ENCODE measurements around the gene VTA1.

- no peak for TF ChIP-seq SP1 (IDR thresholded peaks at IDR 0.05)
- no peak for TF ChIP-seq BHLHE40 (IDR thresholded peaks at IDR 0.05; ENCODE audit: borderline replicate concordance)
- TF ChIP-seq ARNT (IDR thresholded peaks at IDR 0.05) = no peak
- no peak for TF ChIP-seq PKNOX1 (IDR thresholded peaks at IDR 0.05)
- no peak for TF ChIP-seq SUZ12 (IDR thresholded peaks at IDR 0.05)
- no peak for TF ChIP-seq FOXA1 (IDR thresholded peaks at IDR 0.05)
- TF ChIP-seq L3MBTL2 (conservative IDR thresholded peaks at IDR 0.05) = no peak
- no peak for TF ChIP-seq LEF1 (IDR thresholded peaks at IDR 0.05; ENCODE audit: borderline replicate concordance)
- TF ChIP-seq NFRKB (IDR thresholded peaks at IDR 0.05) = no peak
- no peak for TF ChIP-seq ZNF384 (IDR thresholded peaks at IDR 0.05)
- no peak for TF ChIP-seq FOXK2 (IDR thresholded peaks at IDR 0.05)
- no peak for TF ChIP-seq TARDBP (IDR thresholded peaks at IDR 0.05)
Observed at GRCh38 chr6:142183351-142183750, 36.3 kb downstream of the VTA1 start.

Data from HEK293T (cell line).